ENCODE results near the gene NCAPH2.
"Not testable (repeated sequence)": the region's sequence is repeated elsewhere in the genome, so short reads cannot be mapped to it uniquely, and the experiment has no call there.

Gene NCAPH2

DNA sequence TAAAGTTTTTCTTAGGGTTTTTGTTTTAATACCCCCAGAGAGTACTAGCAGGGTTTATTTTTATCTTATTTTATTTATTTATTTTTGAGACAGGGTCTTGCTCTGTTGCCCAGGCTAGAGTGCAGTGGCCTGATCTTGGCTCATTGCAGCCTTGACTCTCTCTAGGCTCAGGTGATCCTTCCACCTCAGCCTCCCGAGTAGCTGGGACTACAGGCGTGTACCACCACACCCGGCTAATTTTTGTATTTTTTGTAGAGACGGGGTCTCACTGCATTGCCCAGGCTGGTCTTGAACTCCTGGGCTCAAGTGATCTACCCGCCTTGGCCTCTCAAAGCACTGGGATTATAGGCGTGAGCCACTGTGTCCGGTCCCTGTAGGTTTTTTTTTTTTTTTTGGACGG is 12.2 kb downstream of the NCAPH2 start:
- DNase-seq: not testable (repeated sequence)

- DNase-seq: no peak
Measured at GRCh38 chr22:50520826-50521453, 12.9 kb downstream of the NCAPH2 start.

DNA sequence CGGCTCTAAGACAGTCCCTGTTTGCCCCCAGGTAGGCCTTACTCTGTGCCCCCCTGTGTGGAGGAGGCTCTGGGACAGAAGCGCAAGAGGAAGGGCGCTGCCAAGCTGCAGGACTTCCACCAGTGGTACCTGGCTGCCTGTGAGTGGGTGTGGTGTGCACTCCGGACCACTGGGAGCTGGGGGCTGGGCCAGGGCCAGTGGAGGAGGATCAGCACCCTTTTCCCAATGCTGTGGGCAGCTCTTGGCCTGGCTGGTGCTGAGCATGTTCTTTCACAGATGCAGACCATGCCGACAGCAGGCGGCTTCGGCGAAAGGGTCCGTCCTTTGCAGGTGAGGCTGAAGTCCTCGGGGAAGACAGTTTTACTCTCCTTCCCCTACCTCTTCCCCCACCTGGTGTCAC is 13.7 kb downstream of the NCAPH2 start:
- DNase-seq: no peak

DNA sequence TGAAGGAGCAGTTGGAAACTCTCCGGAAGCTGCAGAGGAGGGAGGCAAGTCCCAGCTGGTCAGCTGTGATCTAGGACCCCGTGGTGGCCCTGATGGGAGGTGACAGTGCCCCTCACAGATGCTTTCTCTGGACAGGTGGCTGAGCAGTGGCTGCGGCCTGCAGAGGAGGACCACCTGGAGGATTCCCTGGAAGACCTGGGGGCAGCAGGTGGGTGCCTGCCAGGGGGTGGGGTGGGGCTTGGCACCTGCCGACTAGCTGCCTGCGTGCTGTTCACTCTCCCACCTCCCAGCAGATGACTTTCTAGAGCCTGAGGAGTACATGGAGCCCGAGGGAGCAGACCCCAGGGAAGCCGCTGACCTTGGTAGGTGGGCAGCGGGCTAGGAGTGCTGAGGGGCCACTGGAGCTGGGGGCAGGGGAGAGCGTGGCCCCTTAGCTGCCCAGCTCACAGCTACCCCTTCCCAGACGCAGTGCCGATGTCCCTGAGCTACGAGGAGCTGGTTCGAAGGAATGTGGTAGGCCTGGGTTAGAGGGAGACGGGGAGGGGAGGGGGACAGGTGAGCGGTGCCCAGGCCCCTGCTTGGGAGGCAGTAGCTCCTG is 14.3 kb downstream of the NCAPH2 start:
- DNase-seq: no peak

DNA sequence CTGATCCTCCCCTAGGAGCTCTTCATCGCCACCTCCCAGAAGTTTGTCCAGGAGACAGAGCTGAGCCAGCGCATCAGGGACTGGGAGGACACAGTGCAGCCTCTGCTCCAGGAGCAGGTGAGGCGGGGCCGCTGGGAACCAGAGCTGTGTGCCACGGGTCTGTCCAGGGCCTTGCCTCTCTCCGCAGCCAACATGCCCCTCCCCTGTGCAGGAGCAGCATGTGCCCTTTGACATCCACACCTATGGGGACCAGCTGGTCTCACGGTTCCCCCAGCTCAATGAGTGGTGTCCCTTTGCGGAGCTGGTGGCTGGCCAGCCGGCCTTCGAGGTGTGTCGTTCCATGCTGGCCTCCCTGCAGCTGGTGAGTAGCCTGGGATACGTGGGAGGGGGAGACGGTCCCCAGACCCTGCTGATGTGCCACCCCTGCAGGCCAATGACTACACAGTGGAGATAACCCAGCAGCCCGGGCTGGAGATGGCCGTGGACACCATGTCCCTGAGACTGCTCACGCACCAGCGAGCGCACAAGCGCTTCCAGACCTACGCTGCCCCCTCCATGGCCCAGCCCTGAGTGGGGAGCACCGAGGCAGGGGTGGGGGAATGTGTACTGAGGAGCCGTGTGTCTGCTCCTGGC is 14.9 kb downstream of the NCAPH2 start:
- no peak for DNase-seq

DNA sequence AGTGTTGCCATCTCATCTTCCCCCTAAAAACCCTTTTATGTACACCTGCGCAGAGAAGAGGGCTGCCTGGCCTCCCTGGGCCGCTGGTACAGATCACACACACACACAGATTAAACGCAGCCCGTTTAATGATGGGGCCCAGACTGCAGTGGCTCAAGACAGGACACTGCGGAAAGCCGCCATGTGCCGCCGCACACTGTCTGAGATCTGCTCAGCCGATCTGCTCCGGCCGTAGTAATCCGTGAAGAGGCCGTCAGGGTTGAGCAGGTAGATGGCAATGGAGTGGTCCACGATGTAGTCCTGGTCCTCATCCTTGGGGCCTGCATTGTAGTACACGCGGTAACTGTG is 15.4 kb downstream of the NCAPH2 start:
- DNase-seq: no peak

- no peak for DNase-seq
Measured at GRCh38 chr22:50523806-50524675, 16.0 kb downstream of the NCAPH2 start.

- DNase-seq: no peak
Measured at GRCh38 chr22:50524676-50525103, 16.7 kb downstream of the NCAPH2 start.

DNA sequence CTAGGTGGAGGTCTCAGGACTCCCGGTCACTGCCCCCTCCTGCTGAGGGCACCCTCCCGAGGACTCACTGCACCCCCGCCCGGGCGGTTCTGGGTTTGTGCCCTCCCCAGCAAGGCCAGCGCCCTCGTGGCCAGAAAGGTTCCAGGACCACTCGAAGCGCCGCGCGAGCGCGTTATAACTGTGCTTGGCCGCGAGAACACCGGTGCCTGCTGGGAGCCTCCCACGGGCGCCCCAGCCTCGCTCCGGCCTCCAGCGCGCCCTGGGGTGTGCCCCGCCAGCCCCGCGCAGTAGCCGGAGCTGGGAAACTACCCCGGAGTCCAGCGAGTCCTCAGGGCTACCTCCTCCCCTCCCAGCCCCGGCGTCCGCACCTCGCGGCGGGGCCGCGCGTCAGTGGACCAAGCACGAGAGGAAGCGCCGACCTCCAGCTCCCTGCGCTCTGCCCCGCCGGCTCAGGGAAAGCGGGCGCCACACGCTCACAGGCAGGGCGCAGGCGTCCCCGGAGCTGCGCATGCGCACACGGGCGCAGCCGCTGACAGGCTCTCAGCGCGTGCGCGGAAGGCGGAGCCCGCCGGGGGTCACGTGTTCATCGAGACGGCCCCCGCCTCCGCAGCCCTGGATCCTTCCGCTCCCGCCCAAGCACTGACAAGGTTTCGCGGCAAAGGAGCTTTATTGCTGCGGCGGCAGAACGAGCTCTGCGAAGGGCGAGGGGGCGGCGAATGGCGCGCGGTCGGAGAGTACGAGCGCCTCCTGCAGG is 17.3 kb downstream of the NCAPH2 start, which contains the start of gene SCO2:
Gene SCO2 (minus strand): TSS at position 495 of the 754 bp plus-strand sequence. CDS start 1,187 bp downstream, outside the sequence.
- DNase-seq: peak; percentile 97

- DNase-seq: no peak
Measured at GRCh38 chr22:50525858-50526107, 17.8 kb downstream of the NCAPH2 start.

- peak; percentile 86 for DNase-seq
Measured at GRCh38 chr22:50526108-50526833, 18.2 kb downstream of the NCAPH2 start.

- DNase-seq: peak; percentile 73
Measured at GRCh38 chr22:50526834-50527801, 19.1 kb downstream of the NCAPH2 start.

GRCh38 chr22:50527921-50528681 is 20.1 kb downstream of the NCAPH2 start:
- no peak for DNase-seq

GRCh38 chr22:50528682-50529415 is 20.8 kb downstream of the NCAPH2 start:
- DNase-seq: no peak

DNA sequence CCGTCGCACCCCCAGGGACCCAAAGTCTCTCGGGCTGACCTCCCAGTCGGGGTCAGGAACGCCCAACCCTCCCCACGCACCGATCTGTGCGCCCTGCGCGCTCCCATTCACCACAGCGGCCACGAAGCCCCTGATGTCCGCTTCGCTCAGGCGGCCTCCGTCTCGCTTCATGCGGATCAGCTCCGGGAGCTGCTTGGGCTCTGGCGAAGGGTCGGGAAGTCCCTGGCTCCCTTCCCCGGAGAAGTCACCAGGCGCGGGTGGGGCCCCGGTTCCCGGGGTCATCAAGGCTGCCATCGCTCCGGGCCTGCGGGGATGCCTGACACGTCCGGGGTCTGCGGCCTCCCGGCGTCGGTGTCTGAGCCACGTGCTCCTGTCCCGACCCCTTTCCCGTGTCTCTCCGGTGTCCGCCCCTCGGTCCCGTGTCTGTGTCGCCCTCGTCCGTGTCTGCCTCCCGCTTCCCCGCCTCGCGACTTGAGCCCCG is 21.4 kb downstream of the NCAPH2 start:
- DNase-seq: no peak

DNA sequence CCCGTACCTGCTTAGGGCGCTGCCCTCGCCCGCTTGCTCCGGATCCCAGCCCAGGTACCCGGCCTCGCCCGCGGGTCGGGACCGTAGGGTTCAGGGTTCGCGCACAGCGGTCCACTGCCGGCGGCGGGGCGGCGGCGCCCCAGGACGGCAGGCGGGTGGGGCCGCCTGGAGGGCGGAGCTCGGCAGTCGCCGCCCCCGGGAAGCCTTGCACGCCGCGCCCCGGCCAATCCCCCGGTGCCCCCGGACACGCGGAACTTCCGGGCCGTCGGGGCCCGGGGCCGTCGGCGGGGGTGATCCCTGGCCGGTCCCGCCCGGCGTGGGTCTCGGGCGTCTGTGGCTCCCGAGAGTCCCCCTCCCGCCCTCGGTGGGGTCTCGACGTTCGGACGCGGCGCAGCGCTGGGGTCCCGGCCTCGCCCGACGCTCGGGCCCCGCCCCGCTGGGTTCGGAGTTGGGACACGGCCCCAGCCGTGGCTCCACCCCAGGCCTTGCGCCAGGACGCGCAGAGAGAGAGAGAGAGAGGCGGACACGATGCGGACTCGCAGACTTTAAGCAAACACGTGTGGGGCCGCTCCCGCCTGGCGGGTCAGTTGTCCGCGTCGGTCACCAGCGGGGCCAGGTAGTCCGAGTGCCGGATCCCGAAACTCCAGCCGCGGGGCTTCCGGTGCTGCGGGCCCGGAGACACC is 22.0 kb downstream of the NCAPH2 start, which contains the start of gene TYMP:
Gene TYMP (minus strand): TSS at position 116 of the 683 bp plus-strand sequence. CDS start 303 bp downstream, outside the sequence.
- DNase-seq: peak; percentile 81

GRCh38 chr22:50530580-50530876 is 22.5 kb downstream of the NCAPH2 start:
- no peak for DNase-seq

DNA sequence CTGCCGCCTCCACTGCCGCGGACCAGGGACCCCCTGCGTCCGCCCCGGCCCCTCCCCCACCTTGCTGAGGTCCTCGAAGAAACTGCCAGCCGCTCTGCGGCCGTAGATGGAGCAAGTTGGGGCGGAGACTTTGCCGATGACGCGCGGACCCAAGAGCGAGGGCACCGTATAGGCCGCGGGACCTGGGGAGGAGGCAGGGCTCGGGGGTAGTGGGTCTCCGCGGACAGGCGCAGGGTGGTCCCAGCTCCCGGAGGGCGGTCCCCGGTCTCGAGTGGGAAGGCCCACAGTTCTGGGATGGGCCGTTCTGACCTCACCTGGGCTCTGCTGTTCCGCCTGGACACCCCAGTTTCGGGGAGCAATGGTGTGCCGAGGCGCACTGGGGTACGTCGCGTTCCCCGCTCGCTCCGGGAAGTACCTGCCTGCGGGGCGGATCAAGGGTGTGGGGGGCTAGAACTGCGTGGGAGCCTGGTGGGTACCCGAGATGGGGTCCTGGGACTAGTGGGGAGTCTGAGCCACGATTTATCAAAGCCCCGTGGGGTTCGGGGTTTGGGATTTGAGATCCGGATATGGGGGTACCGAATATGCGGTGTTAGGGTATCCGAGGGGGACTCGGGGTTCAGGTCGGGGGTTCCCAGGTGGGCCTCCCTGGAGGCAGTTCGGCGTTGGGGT is 23.0 kb downstream of the NCAPH2 start:
- peak; percentile 91 for DNase-seq
